Gastroesophageal sphincter (tissue), 3 donors: ENCODE results near the gene ATP1A3.
"Not testable (repeated sequence)": the region's sequence is repeated elsewhere in the genome, so short reads cannot be mapped to it uniquely, and the experiment has no call there.

Experiments
- POLR2A ChIP-seq, 2 donors: fragments of 450-650 bp; IDR thresholded peaks; one replicate each; pipeline ENCODE4 v1.6.1; 2017; ENCODE audit warnings: antibody characterized with exemption in 2 of 2, mild to moderate bottlenecking in 2 of 2, moderate library complexity in 1 of 2
- POLR2AphosphoS5 ChIP-seq: sonication (generic); formaldehyde crosslinking; IDR thresholded peaks from one replicate; pipeline ENCODE4 v1.6.1; 2017; ENCODE audit warnings: antibody characterized with exemption
- TF ChIP-seq, protein P1 (sequence below), 4 experiments: fragments of 200-600 bp in 2 of 4; fragments of 450-650 bp in 2 of 4; sonication (generic) in 1 of 4; IDR thresholded peaks; one replicate each; pipeline ENCODE4 v1.5.1; 2017 to 2019; ENCODE audit warnings: antibody characterized with exemption in 4 of 4, mild to moderate bottlenecking in 2 of 4, moderate library complexity in 2 of 4

DNA sequence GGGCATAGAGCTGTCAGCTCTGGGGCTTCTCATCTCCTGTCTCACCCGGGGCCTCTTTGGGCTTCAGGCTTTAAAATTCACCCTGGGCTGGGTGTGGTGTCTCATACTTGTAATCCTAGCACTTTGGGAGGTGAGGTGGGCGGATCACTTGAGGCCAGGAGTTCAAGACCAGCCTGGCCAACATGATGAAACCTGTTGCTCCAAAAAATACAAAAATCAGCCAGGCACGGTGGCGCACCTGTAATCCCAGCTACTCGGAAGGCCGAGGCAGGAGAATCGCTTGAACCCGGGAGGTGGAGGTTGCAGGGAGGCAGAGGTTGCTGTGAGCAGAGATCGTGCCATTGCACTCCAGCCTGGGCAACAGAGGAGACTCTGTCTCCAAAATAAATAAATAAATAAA lies 46.5 kb upstream of the ATP1A3 start:
- TF ChIP-seq, protein P1, sequence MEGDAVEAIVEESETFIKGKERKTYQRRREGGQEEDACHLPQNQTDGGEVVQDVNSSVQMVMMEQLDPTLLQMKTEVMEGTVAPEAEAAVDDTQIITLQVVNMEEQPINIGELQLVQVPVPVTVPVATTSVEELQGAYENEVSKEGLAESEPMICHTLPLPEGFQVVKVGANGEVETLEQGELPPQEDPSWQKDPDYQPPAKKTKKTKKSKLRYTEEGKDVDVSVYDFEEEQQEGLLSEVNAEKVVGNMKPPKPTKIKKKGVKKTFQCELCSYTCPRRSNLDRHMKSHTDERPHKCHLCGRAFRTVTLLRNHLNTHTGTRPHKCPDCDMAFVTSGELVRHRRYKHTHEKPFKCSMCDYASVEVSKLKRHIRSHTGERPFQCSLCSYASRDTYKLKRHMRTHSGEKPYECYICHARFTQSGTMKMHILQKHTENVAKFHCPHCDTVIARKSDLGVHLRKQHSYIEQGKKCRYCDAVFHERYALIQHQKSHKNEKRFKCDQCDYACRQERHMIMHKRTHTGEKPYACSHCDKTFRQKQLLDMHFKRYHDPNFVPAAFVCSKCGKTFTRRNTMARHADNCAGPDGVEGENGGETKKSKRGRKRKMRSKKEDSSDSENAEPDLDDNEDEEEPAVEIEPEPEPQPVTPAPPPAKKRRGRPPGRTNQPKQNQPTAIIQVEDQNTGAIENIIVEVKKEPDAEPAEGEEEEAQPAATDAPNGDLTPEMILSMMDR (IDR thresholded peaks at IDR 0.05), result not testable (repeated sequence)
- TF ChIP-seq POLR2A (IDR thresholded peaks at IDR 0.05); POLR2AphosphoS5: not testable (repeated sequence)
